ENCODE measurements around the gene HLA-DQA1. TPM values are rescaled to one million over a fixed set of nuclear protein-coding genes. Genes with fewer than 3 reads are reported as not detected.

HLA-DQA1 gene
- total RNA-seq, 2 donors from 2014 or later, result 1.1 to 11.6 TPM

DNA sequence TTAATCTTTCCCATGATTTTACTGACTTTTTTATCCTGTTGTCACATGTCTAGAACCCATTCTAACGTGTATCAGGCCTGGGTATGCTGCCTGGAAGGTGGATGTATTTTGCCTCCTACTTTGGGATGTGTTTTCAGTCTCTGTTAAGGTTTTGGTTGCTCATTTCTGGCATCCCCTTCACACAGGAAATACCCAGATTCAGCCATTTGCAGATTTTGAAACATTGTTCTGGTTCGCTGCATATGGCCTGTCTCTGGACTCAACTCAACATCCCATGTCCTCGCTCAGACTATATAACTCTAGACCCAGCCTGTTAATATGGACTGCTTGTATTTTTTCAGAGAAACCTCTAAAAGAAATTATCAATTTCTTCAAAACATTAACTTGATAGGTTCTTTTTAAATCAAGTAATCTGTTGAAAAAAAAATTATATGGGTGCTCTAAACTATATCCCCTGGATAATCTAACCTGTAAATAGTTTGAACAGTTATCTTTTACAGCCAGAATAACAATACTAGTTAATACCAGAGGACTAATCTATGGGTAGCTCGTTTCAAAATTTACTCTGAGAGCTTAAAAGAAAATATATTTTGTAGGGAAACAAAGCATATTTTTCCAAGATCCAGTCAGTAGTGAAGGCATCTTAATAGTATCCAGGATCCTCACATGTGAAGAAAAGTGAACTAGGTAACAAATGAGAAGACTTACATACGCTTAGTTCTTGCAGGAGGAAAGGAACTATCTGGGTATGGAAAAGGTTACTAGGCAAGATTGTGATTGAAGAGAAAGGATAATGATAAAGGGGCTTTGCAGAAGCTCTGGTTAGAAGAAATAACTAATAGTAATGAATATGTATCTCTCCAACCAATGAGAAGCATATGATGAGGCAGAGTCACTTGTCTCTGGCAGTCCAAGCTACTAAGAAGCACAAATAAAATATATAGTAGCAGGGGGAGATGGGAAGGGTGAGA, 52.6 kb downstream of the HLA-DQA1 start:
- Mint-ChIP-seq H3K4me1 (peaks cover 9% of the 10 kb centered on the region), H3K4me3 (no peak overlapping the region), H3K27me3 (peaks cover 5% of the 10 kb centered on the region), H3K9me3 (no peaks in the 10 kb centered on the region), H3K27ac (no peak overlapping the region), H3K36me3 (ENCODE audit: low read depth) (no peaks in the 10 kb centered on the region)
- peak; percentile 44 for ATAC-seq (replicated peaks)

GRCh38 chr6:32692019-32692418, 54.8 kb downstream of the HLA-DQA1 start:
- Mint-ChIP-seq H3K27me3 (peaks cover 11% of the 10 kb centered on the region), H3K9me3 (no peaks in the 10 kb centered on the region), H3K4me1 (no peaks in the 10 kb centered on the region), H3K4me3 (no peak overlapping the region), H3K27ac (no peak overlapping the region), H3K36me3 (ENCODE audit: low read depth) (no peaks in the 10 kb centered on the region)
- ATAC-seq (replicated peaks), result peak; percentile 65

Other genes with a start within 250 kb of the HLA-DQA1 start
- gene BTNL2, start 230.2 kb upstream of the HLA-DQA1 start, total RNA-seq, result not detected
- 100 to 1,000 TPM in 1 of 2 donors, 10 to 100 TPM in 1; 13.6 to 170 TPM for gene HLA-DRA, start 197.5 kb upstream of the HLA-DQA1 start, total RNA-seq
- 10 to 100 TPM in 1 of 2 donors, 1 to 10 TPM in 1; 1.5 to 17.6 TPM for gene HLA-DRB5, start 107.1 kb upstream of the HLA-DQA1 start, total RNA-seq
- gene HLA-DRB1, start 47.6 kb upstream of the HLA-DQA1 start, total RNA-seq, result 100 to 1,000 TPM in 1 of 2 donors, 10 to 100 TPM in 1; 11.4 to 109 TPM
- 10 to 100 TPM in 1 of 2 donors, 1 to 10 TPM in 1; 3.4 to 25.5 TPM for gene HLA-DQB1, start 29.3 kb downstream of the HLA-DQA1 start, total RNA-seq
- under 1 TPM; 0.17 to 0.77 TPM for gene HLA-DQA2, start 104.0 kb downstream of the HLA-DQA1 start, total RNA-seq
- 1 to 10 TPM; 1.5 to 2.0 TPM for gene HLA-DQB2, start 126.1 kb downstream of the HLA-DQA1 start, total RNA-seq
- 1 to 10 TPM; 2.8 to 4.2 TPM for gene HLA-DOB, start 179.6 kb downstream of the HLA-DQA1 start, total RNA-seq
- 100 to 1,000 TPM in 1 of 2 donors, 10 to 100 TPM in 1; 94.0 to 169 TPM for gene TAP2, start 201.3 kb downstream of the HLA-DQA1 start, total RNA-seq
- 100 to 1,000 TPM; 286 to 344 TPM for gene PSMB8, start 206.6 kb downstream of the HLA-DQA1 start, total RNA-seq
- 100 to 1,000 TPM; 302 to 387 TPM for gene TAP1, start 216.3 kb downstream of the HLA-DQA1 start, total RNA-seq
- gene PSMB9, start 216.8 kb downstream of the HLA-DQA1 start, total RNA-seq, result 100 to 1,000 TPM; 203 to 215 TPM

Data from activated T-helper 17 cell treated with anti-CD3 and anti-CD28 coated beads, Interleukin-2, amount 50 U/mL, for 72 hours (primary cell).